IMR-90 (cell line): Measurements from ENCODE around the gene ALLC. TPM values are rescaled to one million over a fixed set of nuclear protein-coding genes. Genes with fewer than 3 reads are reported as not detected.
A peak's percentile ranks its signal among the peaks of the same experiment; 100 is the strongest.

Experiments
- ATAC-seq: fragments of 200-7000 bp; cut with Tn5 transposase; 2 replicates; pipeline ENCODE4 v1.9.1; 2020; ENCODE audit warnings: low read depth, mild to moderate bottlenecking, moderate library complexity
- BruUV-seq: library from RNA; stranded (reverse); fragments of 400-500 nt; replicated peaks from 2 replicates; lab custom pipeline; 2021; lab: Mats Ljungman, UMichigan
- CTCF ChIA-PET: fragments of 300-600 bp; formaldehyde crosslinking; extraction: SDS; loops from one replicate; lab custom pipeline; 2021; ENCODE audit warnings: antibody characterized with exemption; lab: Yijun Ruan, JAX
- POLR2A ChIA-PET: fragments of 300-600 bp; sonication (Branson Sonifier 250); formaldehyde crosslinking; loops from one replicate; lab custom pipeline; 2022; ENCODE audit warnings: antibody characterized with exemption; ENCODE audit not compliant: unreplicated experiment; lab: Charles Lee
- DNase-seq: peaks from one replicate; pipeline ENCODE4 v3.0.0; 2013
- H2AFZ ChIP-seq: replicated peaks from 2 replicates; pipeline ENCODE3; 2013; ENCODE audit warnings: low read length, mild to moderate bottlenecking; ENCODE audit not compliant: poor library complexity
- H2AK5ac ChIP-seq: 2 replicates; pipeline ENCODE4 v1.6.1; 2013; ENCODE audit warnings: low read depth, low read length, inconsistent platforms
- H2AK9ac ChIP-seq: replicated peaks from 2 replicates; pipeline ENCODE3; 2013; ENCODE audit warnings: mild to moderate bottlenecking, low read depth, low read length, moderate library complexity; ENCODE audit not compliant: poor library complexity
- H2BK120ac ChIP-seq: 2 replicates; pipeline ENCODE4 v1.6.1; 2013; ENCODE audit warnings: low read depth, low read length, inconsistent platforms
- H2BK15ac ChIP-seq: 3 replicates; pipeline ENCODE4 v1.6.1; 2013; ENCODE audit warnings: low read depth, low read length, inconsistent platforms
- H2BK20ac ChIP-seq: 2 replicates; pipeline ENCODE4 v1.6.1; 2013; ENCODE audit warnings: low read depth, mild to moderate bottlenecking, inconsistent platforms, low read length, moderate library complexity
- H2BK5ac ChIP-seq: 2 replicates; pipeline ENCODE4 v1.6.1; 2013; ENCODE audit warnings: mild to moderate bottlenecking, low read depth, low read length, inconsistent platforms; ENCODE audit not compliant: poor library complexity, severe bottlenecking
- H3K14ac ChIP-seq: replicated peaks from 2 replicates; pipeline ENCODE4 v1.6.1; 2013; ENCODE audit warnings: low read depth, low read length, inconsistent platforms
- H3K18ac ChIP-seq: 2 replicates; pipeline ENCODE4 v1.6.1; 2013; ENCODE audit warnings: low read depth, low read length, control low read depth
- H3K23ac ChIP-seq: 2 replicates; pipeline ENCODE4 v1.6.1; 2013; ENCODE audit warnings: low read depth, low read length, inconsistent platforms
- H3K27ac ChIP-seq: 2 replicates; pipeline ENCODE4 v1.5.1; 2013; ENCODE audit warnings: mild to moderate bottlenecking, control low read depth, low read length; ENCODE audit not compliant: insufficient read depth
- H3K27me3 ChIP-seq: 2 replicates; pipeline ENCODE4 v1.6.1; 2013; ENCODE audit warnings: low read length; ENCODE audit not compliant: control insufficient read depth, insufficient read depth
- H3K36me3 ChIP-seq: 2 replicates; pipeline ENCODE4 v1.6.1; 2013; ENCODE audit warnings: low read length, mixed read lengths; ENCODE audit not compliant: control insufficient read depth, insufficient read depth
- H3K4ac ChIP-seq: 2 replicates; pipeline ENCODE4 v1.6.1; 2013; ENCODE audit warnings: low read depth, low read length, inconsistent platforms
- H3K4me1 ChIP-seq: 2 replicates; pipeline ENCODE4 v1.6.1; 2013; ENCODE audit warnings: low read length, mixed read lengths; ENCODE audit not compliant: control insufficient read depth, insufficient read depth
- H3K4me2 ChIP-seq: 2 replicates; pipeline ENCODE4 v1.6.1; 2013; ENCODE audit warnings: low read depth, mild to moderate bottlenecking, control low read depth, low read length, moderate library complexity
- H3K4me3 ChIP-seq: 2 replicates; pipeline ENCODE4 v1.5.1; 2013; ENCODE audit warnings: low read depth, mild to moderate bottlenecking, control low read depth, low read length, moderate library complexity; ENCODE audit not compliant: insufficient read depth
- H3K56ac ChIP-seq: 2 replicates; pipeline ENCODE4 v1.6.1; 2013; ENCODE audit warnings: low read length, inconsistent platforms; ENCODE audit not compliant: insufficient read depth; ENCODE audit errors: extremely low read depth
- H3K79me1 ChIP-seq, 2 experiments: 2 replicates each; pipeline ENCODE4 v1.6.1; 2013; ENCODE audit warnings: low read length in 2 of 2, inconsistent platforms in 1 of 2, low read depth in 1 of 2
- H3K9ac ChIP-seq: 2 replicates; pipeline ENCODE4 v1.6.1; 2013; ENCODE audit warnings: low read depth, low read length, control low read depth
- H3K9me1 ChIP-seq: 2 replicates; pipeline ENCODE4 v1.6.1; 2013; ENCODE audit warnings: low read length, inconsistent platforms; ENCODE audit not compliant: insufficient read depth
- H3K9me3 ChIP-seq: 2 replicates; pipeline ENCODE4 v1.6.1; 2013; ENCODE audit warnings: low read length; ENCODE audit not compliant: control insufficient read depth, insufficient read depth
- H4K20me1 ChIP-seq: 2 replicates; pipeline ENCODE4 v1.6.1; 2013; ENCODE audit warnings: low read length, inconsistent platforms; ENCODE audit not compliant: insufficient read depth
- H4K5ac ChIP-seq: 2 replicates; pipeline ENCODE4 v1.6.1; 2013; ENCODE audit warnings: mild to moderate bottlenecking, low read depth, low read length, control low read depth
- H4K8ac ChIP-seq, 2 experiments: 2 replicates each; pipeline ENCODE4 v1.6.1; 2013; ENCODE audit warnings: low read depth in 2 of 2, low read length in 2 of 2, control low read depth in 1 of 2, inconsistent platforms in 1 of 2
- H4K91ac ChIP-seq: 2 replicates; pipeline ENCODE4 v1.6.1; 2013; ENCODE audit warnings: low read depth, low read length, inconsistent platforms; ENCODE audit not compliant: insufficient read depth
- CEBPB ChIP-seq: IDR thresholded peaks from 2 replicates; pipeline ENCODE4 v1.6.1; 2012; ENCODE audit warnings: low read depth, low read length, improper control_type of control experiment
- FOS ChIP-seq: fragments of 150-350 bp; IDR thresholded peaks from 2 replicates; pipeline ENCODE4 v1.6.1; 2016; ENCODE audit warnings: low read depth, low read length
- MAFK ChIP-seq: IDR thresholded peaks from 2 replicates; pipeline ENCODE4 v1.6.1; 2012; ENCODE audit warnings: low read depth, low read length, improper control_type of control experiment
- MXI1 ChIP-seq: IDR thresholded peaks from 2 replicates; pipeline ENCODE4 v1.6.1; 2012; ENCODE audit warnings: low read depth, mild to moderate bottlenecking, low read length, moderate library complexity, borderline replicate concordance
- RFX5 ChIP-seq: IDR thresholded peaks from 2 replicates; pipeline ENCODE4 v1.8.0; 2012; ENCODE audit warnings: low read depth, mild to moderate bottlenecking, low read length, moderate library complexity
- WGBS, 2 experiments: methylation state at CpG; one replicate each; pipeline versions ENCODE4 v1.1.5 to v1.1.7; 2013; ENCODE audit warnings: missing lambda C conversion rate in 2 of 2; ENCODE audit not compliant: insufficient read length in 1 of 2; ENCODE audit errors: extremely low coverage in 2 of 2; 5-methylcytosine and 5-hydroxymethylcytosine counted together
- dilution Hi-C: fragments of 300-500 bp; cut with HindIII; formaldehyde crosslinking; loops from one replicate; pipeline ENCODE4 v1.14.3; 2018; ENCODE audit warnings: low sequenced_read_pairs; ENCODE audit not compliant: unreplicated experiment
- in situ Hi-C: fragments of 300-500 bp; cut with MboI; formaldehyde crosslinking; loops from 3 replicates; pipeline ENCODE4 v1.14.3; 2019; ENCODE audit warnings: low sequenced_read_pairs, inconsistent platforms, mixed read lengths
- intact Hi-C: fragments of 100-400 bp; cut with micrococcal nuclease; formaldehyde crosslinking; loops from 2 replicates; pipeline ENCODE4 v1.10.0; 2022
- polyA plus RNA-seq, 3 experiments: library from polyadenylated mRNA; depleted of rRNA; stranded (reverse); fragments of >200 nt; gene quantifications; 2 replicates each; pipeline ENCODE4 v1.2.3, GENCODE V29; 2012; ENCODE audit warnings: low replicate concordance in 1 of 3
- total RNA-seq: library from RNA; depleted of rRNA; stranded (reverse); fragments of >200 nt; gene quantifications from 2 replicates; pipeline ENCODE4 v1.2.3, GENCODE V29; 2012
- TF ChIP-seq, protein P1 (sequence below): conservative IDR thresholded peaks from 2 replicates; pipeline ENCODE4 v1.5.1; 2012; ENCODE audit warnings: mild to moderate bottlenecking, low read depth, low read length, improper control_type of control experiment
- TF ChIP-seq, protein P2 (sequence below): fragments of 150-350 bp; IDR thresholded peaks from 2 replicates; pipeline ENCODE4 v1.6.1; 2016; ENCODE audit warnings: low read depth, mild to moderate bottlenecking, low read length, moderate library complexity, borderline replicate concordance
- TF ChIP-seq, protein P3 (sequence below): fragments of 150-350 bp; IDR thresholded peaks from 2 replicates; pipeline ENCODE4 v1.6.1; 2017; ENCODE audit warnings: mild to moderate bottlenecking, antibody characterized with exemption, low read length, low read depth

The ALLC gene
- total and polyA plus RNA-seq, 2 of the 4 experiments (the other 2 are of a cell fraction) = not detected

DNA sequence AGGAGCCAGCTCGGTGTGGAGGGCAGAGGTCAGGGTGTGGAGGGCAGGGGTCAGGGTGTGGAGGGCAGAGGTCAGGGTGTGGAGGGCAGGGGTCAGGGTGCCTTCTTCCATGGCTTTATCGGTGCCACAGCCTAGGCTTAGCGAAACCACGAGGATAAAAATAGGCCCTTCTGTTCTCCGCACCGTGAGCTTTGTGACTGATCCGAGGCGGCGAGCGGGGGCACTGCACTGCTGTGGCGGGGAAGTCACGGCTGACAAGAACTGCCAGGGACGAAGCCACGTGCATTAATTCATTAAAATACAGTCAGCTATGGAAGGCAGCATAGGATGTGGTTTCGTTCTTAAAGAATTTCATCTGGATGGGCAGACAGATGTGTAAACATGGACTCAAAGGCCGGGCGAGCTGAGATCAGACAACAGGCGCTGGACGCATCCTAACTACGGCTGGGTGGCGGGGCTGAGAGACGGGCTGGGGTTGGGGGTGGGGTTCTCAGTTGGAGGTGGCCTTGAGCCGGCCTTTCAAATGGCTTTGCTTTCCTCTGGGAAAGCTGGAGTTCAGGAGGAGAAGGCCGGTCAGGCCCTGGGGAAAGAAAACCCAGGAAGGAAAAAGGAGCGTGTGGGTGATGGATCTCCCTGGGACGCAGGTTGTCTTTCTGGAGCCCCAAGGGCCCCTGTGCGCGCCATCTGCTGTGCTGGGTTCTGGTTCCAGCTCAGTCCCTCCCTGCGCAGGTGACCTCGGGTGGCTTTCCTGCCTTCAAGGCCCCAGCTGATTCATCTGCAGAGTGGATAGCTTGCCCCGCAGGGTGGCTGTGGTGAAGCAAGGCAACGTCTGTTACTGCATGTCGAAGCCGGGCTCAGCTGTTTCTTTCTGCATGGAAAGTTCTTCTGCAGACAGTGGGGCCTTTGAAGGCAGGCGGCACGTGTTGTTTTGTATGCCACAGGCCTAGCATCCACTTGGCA is 958 bp upstream of the ALLC start:
- H3K9me1 ChIP-seq = no peaks in the 10 kb centered on the region
- H3K4me3 ChIP-seq = no peak overlapping the region
- H3K4ac ChIP-seq = no peak overlapping the region
- ChIA-PET CTCF (no interaction called here), POLR2A (no interaction called here)
- intact Hi-C loops (no loop called here), dilution Hi-C loops (no loop called here), in situ Hi-C loops (loop anchor here (25.0 kb wide), 1 partner anchor 1795 kb away; no protein-coding TSS in a partner anchor)
- H3K79me1 ChIP-seq = no peaks in the 10 kb centered on the region
- peak overlapping the region; percentile 55 for H2AK9ac ChIP-seq
- no peak overlapping the region for H3K9ac ChIP-seq
- no peak overlapping the region for H2BK15ac ChIP-seq
- H4K5ac ChIP-seq = no peak overlapping the region; the same call in 1 of the 2 replicates
- H3K9me3 ChIP-seq = peaks cover 3% of the 10 kb centered on the region; the same call in 1 of the 2 replicates
- no peak overlapping the region for H2BK5ac ChIP-seq
- H3K4me1 ChIP-seq = peaks cover 10% of the 10 kb centered on the region; the same call in 1 of the 2 replicates
- H2AFZ ChIP-seq = peak overlapping the region; percentile 41
- no peak overlapping the region for H3K18ac ChIP-seq
- H2BK120ac ChIP-seq = no peak overlapping the region
- no TSS peak for BruUV-seq
- H4K8ac ChIP-seq = no peak overlapping the region
- H3K56ac ChIP-seq = no peak overlapping the region
- no peak overlapping the region for H3K23ac ChIP-seq
- no peaks in the 10 kb centered on the region for H3K36me3 ChIP-seq
- H3K27me3 ChIP-seq = no peaks in the 10 kb centered on the region; the same call in 1 of the 2 replicates
- no peak overlapping the region for H3K4me2 ChIP-seq
- H2BK20ac ChIP-seq = no peak overlapping the region
- TF ChIP-seq MXI1 = no peak
- TF ChIP-seq, protein P1, sequence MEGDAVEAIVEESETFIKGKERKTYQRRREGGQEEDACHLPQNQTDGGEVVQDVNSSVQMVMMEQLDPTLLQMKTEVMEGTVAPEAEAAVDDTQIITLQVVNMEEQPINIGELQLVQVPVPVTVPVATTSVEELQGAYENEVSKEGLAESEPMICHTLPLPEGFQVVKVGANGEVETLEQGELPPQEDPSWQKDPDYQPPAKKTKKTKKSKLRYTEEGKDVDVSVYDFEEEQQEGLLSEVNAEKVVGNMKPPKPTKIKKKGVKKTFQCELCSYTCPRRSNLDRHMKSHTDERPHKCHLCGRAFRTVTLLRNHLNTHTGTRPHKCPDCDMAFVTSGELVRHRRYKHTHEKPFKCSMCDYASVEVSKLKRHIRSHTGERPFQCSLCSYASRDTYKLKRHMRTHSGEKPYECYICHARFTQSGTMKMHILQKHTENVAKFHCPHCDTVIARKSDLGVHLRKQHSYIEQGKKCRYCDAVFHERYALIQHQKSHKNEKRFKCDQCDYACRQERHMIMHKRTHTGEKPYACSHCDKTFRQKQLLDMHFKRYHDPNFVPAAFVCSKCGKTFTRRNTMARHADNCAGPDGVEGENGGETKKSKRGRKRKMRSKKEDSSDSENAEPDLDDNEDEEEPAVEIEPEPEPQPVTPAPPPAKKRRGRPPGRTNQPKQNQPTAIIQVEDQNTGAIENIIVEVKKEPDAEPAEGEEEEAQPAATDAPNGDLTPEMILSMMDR = no peak
- TF ChIP-seq, protein P2, sequence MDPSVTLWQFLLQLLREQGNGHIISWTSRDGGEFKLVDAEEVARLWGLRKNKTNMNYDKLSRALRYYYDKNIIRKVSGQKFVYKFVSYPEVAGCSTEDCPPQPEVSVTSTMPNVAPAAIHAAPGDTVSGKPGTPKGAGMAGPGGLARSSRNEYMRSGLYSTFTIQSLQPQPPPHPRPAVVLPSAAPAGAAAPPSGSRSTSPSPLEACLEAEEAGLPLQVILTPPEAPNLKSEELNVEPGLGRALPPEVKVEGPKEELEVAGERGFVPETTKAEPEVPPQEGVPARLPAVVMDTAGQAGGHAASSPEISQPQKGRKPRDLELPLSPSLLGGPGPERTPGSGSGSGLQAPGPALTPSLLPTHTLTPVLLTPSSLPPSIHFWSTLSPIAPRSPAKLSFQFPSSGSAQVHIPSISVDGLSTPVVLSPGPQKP = no peak
- no peak for TF ChIP-seq FOS
- no peak for TF ChIP-seq MAFK
- no peak for TF ChIP-seq CEBPB
- TF ChIP-seq, protein P3, sequence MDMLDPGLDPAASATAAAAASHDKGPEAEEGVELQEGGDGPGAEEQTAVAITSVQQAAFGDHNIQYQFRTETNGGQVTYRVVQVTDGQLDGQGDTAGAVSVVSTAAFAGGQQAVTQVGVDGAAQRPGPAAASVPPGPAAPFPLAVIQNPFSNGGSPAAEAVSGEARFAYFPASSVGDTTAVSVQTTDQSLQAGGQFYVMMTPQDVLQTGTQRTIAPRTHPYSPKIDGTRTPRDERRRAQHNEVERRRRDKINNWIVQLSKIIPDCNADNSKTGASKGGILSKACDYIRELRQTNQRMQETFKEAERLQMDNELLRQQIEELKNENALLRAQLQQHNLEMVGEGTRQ = no peak
- no peak for TF ChIP-seq RFX5
- ATAC-seq = peak; percentile 12; the same call in 1 of the 2 replicates
- no peak overlapping the region for H3K14ac ChIP-seq
- WGBS, 2 experiments = 59% methylated on average over 20 of the region's 36 CpGs; no CpG with 5 or more reads in 1 of the 2 experiments
- H3K27ac ChIP-seq = no peak overlapping the region
- H4K20me1 ChIP-seq = no peaks in the 10 kb centered on the region
- H4K91ac ChIP-seq = no peak overlapping the region
- H2AK5ac ChIP-seq = no peak overlapping the region; the same call in 1 of the 2 replicates
- peak; percentile 7 for DNase-seq
